ENCODE measurements around the gene SEMA5A. TPM values are rescaled to one million over a fixed set of nuclear protein-coding genes. Genes with fewer than 3 reads are reported as not detected.

SEMA5A gene
- polyA plus RNA-seq, 1 donor from 2014 or later: not detected

GRCh38 chr5:9082996-9083395 lies 462.9 kb downstream of the SEMA5A start:
- Mint-ChIP-seq H3K27me3 (no peaks in the 10 kb centered on the region), H3K9me3 (peaks cover 1 to 6% (median 4%) of the 10 kb centered on the region in 3 donors), H3K4me3 (no peak overlapping the region), H3K36me3 (no peaks in the 10 kb centered on the region), H3K27ac (no peak overlapping the region), H3K4me1 (no peaks in the 10 kb centered on the region)

DNA sequence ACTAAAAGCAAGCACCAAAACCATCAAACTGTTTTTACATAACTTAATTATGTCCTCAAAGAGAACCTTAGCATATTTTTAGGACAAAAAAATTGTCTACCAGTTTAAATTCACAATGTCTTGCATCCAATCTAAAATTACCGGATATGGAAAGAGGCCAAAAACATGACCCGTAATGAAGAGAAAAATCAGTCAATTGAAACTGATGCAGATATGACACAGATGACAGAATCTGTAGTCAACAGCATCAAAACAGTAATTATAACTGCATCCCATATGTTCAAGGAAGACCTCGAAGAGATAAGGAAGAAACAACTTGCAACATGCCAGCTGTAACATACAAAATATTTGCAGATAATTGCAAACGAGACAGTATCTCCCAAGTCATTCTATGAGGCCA lies 473.2 kb downstream of the SEMA5A start:
- Mint-ChIP-seq H3K27me3 (peaks cover 1% of the 10 kb centered on the region), H3K36me3 (no peaks in the 10 kb centered on the region), H3K9me3 (peaks cover 0 to 8% (median 6%) of the 10 kb centered on the region in 3 donors), H3K27ac (no peak overlapping the region), H3K4me3 (no peak overlapping the region), H3K4me1 (no peaks in the 10 kb centered on the region)

- Mint-ChIP-seq H3K27ac (no peak overlapping the region), H3K27me3 (peaks cover 1% of the 10 kb centered on the region), H3K9me3 (peaks cover 0 to 8% (median 3%) of the 10 kb centered on the region in 3 donors), H3K4me1 (no peaks in the 10 kb centered on the region), H3K36me3 (no peaks in the 10 kb centered on the region), H3K4me3 (no peak overlapping the region)
Measured at GRCh38 chr5:9071524-9071923, 474.4 kb downstream of the SEMA5A start.

GRCh38 chr5:9071074-9071473 lies 474.8 kb downstream of the SEMA5A start:
- Mint-ChIP-seq H3K4me3 (no peak overlapping the region), H3K4me1 (no peaks in the 10 kb centered on the region), H3K36me3 (no peaks in the 10 kb centered on the region), H3K27me3 (peaks cover 1% of the 10 kb centered on the region), H3K27ac (no peak overlapping the region), H3K9me3 (peaks cover 0 to 8% (median 3%) of the 10 kb centered on the region in 3 donors)

GRCh38 chr5:9069650-9070049 lies 476.2 kb downstream of the SEMA5A start:
- no peak overlapping the region for H3K4me3 Mint-ChIP-seq
- H3K36me3 Mint-ChIP-seq: no peaks in the 10 kb centered on the region
- peaks cover 1% of the 10 kb centered on the region for H3K27me3 Mint-ChIP-seq
- H3K4me1 Mint-ChIP-seq: no peaks in the 10 kb centered on the region
- no peak overlapping the region for H3K27ac Mint-ChIP-seq
- H3K9me3 Mint-ChIP-seq: peaks cover 0 to 8% (median 5%) of the 10 kb centered on the region in 3 donors

DNA sequence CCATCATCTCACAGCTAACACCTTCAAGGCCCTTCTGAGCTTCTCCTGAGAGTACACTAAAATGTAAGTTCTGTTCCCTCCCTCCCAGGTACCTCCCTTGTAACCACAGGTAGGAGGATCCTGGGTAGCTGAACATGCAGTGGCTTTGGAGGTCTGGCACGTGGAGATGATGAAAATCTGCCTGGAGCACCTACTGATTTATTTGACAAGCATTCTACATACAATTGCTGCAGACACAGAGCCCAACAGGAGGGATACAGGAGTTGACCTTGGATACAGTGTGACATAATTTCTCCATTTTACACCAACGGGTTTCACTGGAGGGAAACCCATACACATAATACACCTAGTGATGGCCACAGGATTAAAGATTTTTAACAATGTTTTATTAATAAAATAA lies 478.7 kb downstream of the SEMA5A start:
- Mint-ChIP-seq H3K27me3 (no peaks in the 10 kb centered on the region), H3K27ac (no peak overlapping the region), H3K36me3 (no peaks in the 10 kb centered on the region), H3K9me3 (peaks cover 0 to 5% (median under 1%) of the 10 kb centered on the region in 3 donors), H3K4me3 (no peak overlapping the region), H3K4me1 (no peaks in the 10 kb centered on the region)

- Mint-ChIP-seq H3K4me3 (no peak overlapping the region), H3K36me3 (no peaks in the 10 kb centered on the region), H3K9me3 (peaks cover 0 to 5% (median 0%) of the 10 kb centered on the region in 3 donors), H3K4me1 (no peaks in the 10 kb centered on the region), H3K27ac (no peak overlapping the region), H3K27me3 (no peaks in the 10 kb centered on the region)
Measured at GRCh38 chr5:9066349-9066748, 479.5 kb downstream of the SEMA5A start.

GRCh38 chr5:9063615-9064245 lies 482.1 kb downstream of the SEMA5A start:
- H3K36me3 Mint-ChIP-seq: no peaks in the 10 kb centered on the region
- H3K9me3 Mint-ChIP-seq: peaks cover 0 to 5% (median 0%) of the 10 kb centered on the region in 3 donors
- no peak overlapping the region for H3K4me3 Mint-ChIP-seq
- H3K4me1 Mint-ChIP-seq: no peaks in the 10 kb centered on the region
- no peak overlapping the region for H3K27ac Mint-ChIP-seq
- H3K27me3 Mint-ChIP-seq: no peaks in the 10 kb centered on the region

DNA sequence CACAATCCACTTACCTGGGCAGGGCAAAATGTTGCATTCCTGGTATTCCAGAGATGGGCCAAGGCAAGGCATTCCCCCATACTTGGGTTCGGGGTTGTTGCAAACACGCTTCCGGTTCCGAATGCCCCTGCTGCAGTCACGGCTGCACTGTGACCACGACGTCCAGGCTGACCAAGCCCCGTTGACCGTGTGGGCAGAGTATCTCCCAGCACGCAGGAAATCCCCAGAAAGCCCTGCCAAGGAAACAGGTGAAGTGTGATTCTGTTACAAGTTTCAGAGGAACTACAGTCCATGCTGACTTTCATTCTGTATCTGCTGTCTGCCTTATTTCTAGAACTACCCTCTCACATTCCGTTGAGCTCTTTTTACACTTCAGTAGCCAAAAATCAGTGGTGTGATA lies 483.0 kb downstream of the SEMA5A start:
- H3K4me3 Mint-ChIP-seq: no peak overlapping the region
- H3K27me3 Mint-ChIP-seq: no peaks in the 10 kb centered on the region
- H3K4me1 Mint-ChIP-seq: no peaks in the 10 kb centered on the region
- no peaks in the 10 kb centered on the region for H3K36me3 Mint-ChIP-seq
- no peak overlapping the region for H3K27ac Mint-ChIP-seq
- peaks cover 0 to 5% (median 0%) of the 10 kb centered on the region in 3 donors for H3K9me3 Mint-ChIP-seq

DNA sequence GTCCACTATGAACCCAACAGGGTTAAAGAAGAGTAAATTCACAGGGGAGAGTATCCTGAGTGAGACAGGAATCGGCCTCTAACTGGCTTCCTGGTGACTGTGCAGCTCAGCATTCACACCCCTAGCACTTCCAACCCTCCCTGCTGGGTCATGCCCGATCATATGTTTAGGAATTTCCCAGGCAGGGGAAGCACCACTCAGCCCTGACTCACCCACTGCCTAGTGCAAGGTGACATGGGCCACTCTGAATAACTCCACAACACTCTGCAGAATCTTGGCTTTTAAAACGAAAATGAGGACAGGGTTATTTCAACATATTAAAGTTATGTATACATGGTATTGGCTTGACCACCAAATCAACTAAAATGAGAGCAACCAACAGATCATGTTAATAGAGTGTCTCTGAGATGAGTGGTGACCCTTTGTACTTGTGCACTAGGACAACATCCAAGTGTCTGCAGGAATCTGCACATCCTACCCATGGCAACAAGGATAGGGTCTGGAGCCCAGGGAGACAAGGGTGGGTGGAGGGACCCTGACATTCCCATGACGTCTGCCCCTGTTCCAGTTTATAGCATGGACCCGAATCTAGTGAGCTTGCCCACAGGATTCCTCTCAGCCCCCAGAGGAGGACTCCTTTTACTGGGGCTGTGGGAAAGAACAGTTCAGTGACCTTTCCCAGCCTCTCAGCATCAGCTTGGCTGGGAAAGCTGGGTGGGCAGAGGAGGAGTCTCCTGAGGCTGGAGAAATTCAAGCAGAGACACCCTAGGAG lies 485.8 kb downstream of the SEMA5A start:
- Mint-ChIP-seq H3K36me3 (no peaks in the 10 kb centered on the region), H3K4me1 (peaks cover 0 to 4% (median 0%) of the 10 kb centered on the region in 3 donors), H3K27me3 (no peaks in the 10 kb centered on the region), H3K9me3 (peaks cover 0 to 8% (median 5%) of the 10 kb centered on the region in 3 donors), H3K27ac (no peak overlapping the region), H3K4me3 (no peak overlapping the region)

DNA sequence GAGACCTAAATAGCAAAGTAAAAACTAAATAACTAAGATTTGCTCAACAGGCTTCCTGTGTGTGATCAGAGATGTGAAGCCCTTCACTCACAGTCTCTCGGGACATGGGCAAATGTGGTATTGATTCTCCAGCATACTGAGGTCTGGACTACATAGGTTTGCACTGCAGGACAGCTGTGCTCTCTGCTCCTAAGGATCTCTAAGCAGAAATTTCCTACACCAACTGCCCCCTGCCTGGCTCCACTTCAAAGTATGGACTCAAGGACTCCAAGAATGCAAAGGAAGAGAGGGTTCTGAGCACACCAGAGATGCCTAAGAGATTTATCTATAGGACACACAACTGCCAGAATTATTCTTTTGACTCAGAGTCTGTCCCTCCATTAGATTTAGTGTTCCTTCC lies 487.2 kb downstream of the SEMA5A start:
- peaks cover 0 to 8% (median 0%) of the 10 kb centered on the region in 3 donors for H3K9me3 Mint-ChIP-seq
- no peak overlapping the region for H3K27ac Mint-ChIP-seq
- no peaks in the 10 kb centered on the region for H3K36me3 Mint-ChIP-seq
- no peak overlapping the region for H3K4me3 Mint-ChIP-seq
- H3K4me1 Mint-ChIP-seq: peaks cover 0 to 4% (median 0%) of the 10 kb centered on the region in 3 donors
- H3K27me3 Mint-ChIP-seq: no peaks in the 10 kb centered on the region

DNA sequence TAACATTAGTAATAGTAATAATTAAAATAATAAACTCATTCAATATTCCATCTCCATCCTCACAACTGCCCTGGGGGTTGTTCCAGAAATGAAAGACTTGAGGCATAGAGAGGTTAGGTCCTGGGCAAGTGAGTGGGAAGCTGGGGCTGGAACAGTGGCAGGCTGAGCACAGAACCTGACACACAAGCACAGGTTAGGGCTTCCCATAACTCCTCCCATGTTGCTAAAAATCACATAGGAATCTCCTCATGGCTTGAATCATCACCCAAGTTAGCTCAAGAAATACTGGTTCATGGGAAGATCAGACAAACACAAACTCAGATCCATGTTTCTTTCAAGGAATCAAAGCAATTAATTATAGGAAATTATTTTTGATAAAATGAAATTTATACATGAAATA lies 487.7 kb downstream of the SEMA5A start:
- H3K27me3 Mint-ChIP-seq: no peaks in the 10 kb centered on the region
- H3K4me3 Mint-ChIP-seq: no peak overlapping the region
- H3K27ac Mint-ChIP-seq: no peak overlapping the region
- H3K36me3 Mint-ChIP-seq: no peaks in the 10 kb centered on the region
- H3K4me1 Mint-ChIP-seq: peaks cover 0 to 4% (median 0%) of the 10 kb centered on the region in 3 donors
- peaks cover 0 to 8% (median 0%) of the 10 kb centered on the region in 3 donors for H3K9me3 Mint-ChIP-seq

GRCh38 chr5:9057406-9058000 lies 488.4 kb downstream of the SEMA5A start:
- Mint-ChIP-seq H3K36me3 (no peaks in the 10 kb centered on the region), H3K27ac (no peak overlapping the region), H3K4me1 (peaks cover 0 to 4% (median 0%) of the 10 kb centered on the region in 3 donors), H3K4me3 (no peak overlapping the region), H3K27me3 (no peaks in the 10 kb centered on the region), H3K9me3 (peaks cover 0 to 8% (median 0%) of the 10 kb centered on the region in 3 donors)

GRCh38 chr5:9056046-9056445 lies 489.8 kb downstream of the SEMA5A start:
- peaks cover 0 to 8% (median 0%) of the 10 kb centered on the region in 3 donors for H3K9me3 Mint-ChIP-seq
- H3K27ac Mint-ChIP-seq: no peak overlapping the region
- no peak overlapping the region for H3K4me3 Mint-ChIP-seq
- H3K27me3 Mint-ChIP-seq: no peaks in the 10 kb centered on the region
- no peaks in the 10 kb centered on the region for H3K36me3 Mint-ChIP-seq
- peaks cover 0 to 4% (median 0%) of the 10 kb centered on the region in 3 donors for H3K4me1 Mint-ChIP-seq

- H3K27me3 Mint-ChIP-seq: no peaks in the 10 kb centered on the region
- H3K4me3 Mint-ChIP-seq: no peak overlapping the region
- H3K4me1 Mint-ChIP-seq: peaks cover 0 to 4% (median 0%) of the 10 kb centered on the region in 3 donors
- peaks cover 0 to 8% (median 0%) of the 10 kb centered on the region in 3 donors for H3K9me3 Mint-ChIP-seq
- no peaks in the 10 kb centered on the region for H3K36me3 Mint-ChIP-seq
- no peak overlapping the region for H3K27ac Mint-ChIP-seq
Measured at GRCh38 chr5:9054821-9055589, 490.9 kb downstream of the SEMA5A start.

All from IgD-negative memory B cell (primary cell).